K562 (cell line): ENCODE results near the gene ALDH1A2. TPM values are rescaled to one million over a fixed set of nuclear protein-coding genes. Genes with fewer than 3 reads are reported as not detected.

ENCODE experiments used
- CREB1 ChIP-seq, 2 experiments: sonication (generic) in 1 of 2; formaldehyde crosslinking in 1 of 2; IDR thresholded peaks; 2 replicates each; pipeline versions ENCODE4 v1.6.1 to v1.8.0; 2012 to 2022; ENCODE audit warnings: inconsistent platforms in 1 of 2, mild to moderate bottlenecking in 1 of 2, missing genetic modification reagents in 1 of 2, moderate library complexity in 1 of 2
- KAT7 ChIP-seq: sonication (generic); formaldehyde crosslinking; IDR thresholded peaks from 2 replicates; pipeline ENCODE4 v1.8.0; 2022; ENCODE audit warnings: missing genetic modification reagents, mild to moderate bottlenecking, borderline replicate concordance
- MEF2D ChIP-seq: conservative IDR thresholded peaks from 2 replicates; pipeline ENCODE4 v1.6.1; 2016; ENCODE audit warnings: low read depth, missing genetic modification characterization, missing compliant biosample characterization
- MEIS2 ChIP-seq: fragments of 450-650 bp; IDR thresholded peaks from 2 replicates; pipeline ENCODE4 v1.6.1; 2014; ENCODE audit warnings: mild to moderate bottlenecking; ENCODE audit not compliant: partially characterized antibody
- RBM22 ChIP-seq: fragments of 200-400 bp; formaldehyde crosslinking; IDR thresholded peaks from 2 replicates; pipeline ENCODE4 v1.6.1; 2018; ENCODE audit warnings: low read length, low read depth; ENCODE audit not compliant: poor library complexity, severe bottlenecking
- TAF9B ChIP-seq: fragments of 450-650 bp; IDR thresholded peaks from 2 replicates; pipeline ENCODE4 v1.6.1; 2018; ENCODE audit warnings: mild to moderate bottlenecking; ENCODE audit not compliant: partially characterized antibody
- TEAD4 ChIP-seq, 2 experiments: sonication (generic) in 1 of 2; formaldehyde crosslinking in 1 of 2; IDR thresholded peaks; 2 replicates each; pipeline versions ENCODE4 v1.6.1 to v1.8.0; 2012 to 2022; ENCODE audit warnings: borderline replicate concordance in 1 of 2, inconsistent platforms in 1 of 2, low read length in 1 of 2, mild to moderate bottlenecking in 1 of 2, missing genetic modification reagents in 1 of 2
- THRAP3 ChIP-seq: fragments of 450-650 bp; IDR thresholded peaks from 2 replicates; pipeline ENCODE4 v1.6.1; 2016; ENCODE audit warnings: mild to moderate bottlenecking, inconsistent platforms, borderline replicate concordance
- WHSC1 ChIP-seq: IDR thresholded peaks from one replicate; pipeline ENCODE4 v1.6.1; 2012; ENCODE audit warnings: low read length, control low read depth, inconsistent platforms
- ZBTB1 ChIP-seq: sonication (generic); formaldehyde crosslinking; IDR thresholded peaks from 2 replicates; pipeline ENCODE4 v1.8.1; 2023; ENCODE audit warnings: missing genetic modification reagents, low read depth, mild to moderate bottlenecking, borderline replicate concordance
- ZBTB12 ChIP-seq: fragments of 250-450 bp; sonication (Bioruptor Pico); IDR thresholded peaks from 2 replicates; pipeline ENCODE4 v1.4.0; 2020
- ZNF174 ChIP-seq: fragments of 250-450 bp; sonication (Bioruptor Pico); IDR thresholded peaks from 2 replicates; pipeline ENCODE4 v1.4.0; 2020; ENCODE audit warnings: mild to moderate bottlenecking
- ZNF41 ChIP-seq: fragments of 250-450 bp; sonication (Bioruptor Pico); conservative IDR thresholded peaks from 2 replicates; pipeline ENCODE4 v1.4.0; 2020; ENCODE audit warnings: mild to moderate bottlenecking
- ZNF583 ChIP-seq: fragments of 250-450 bp; sonication (Bioruptor Pico); IDR thresholded peaks from 2 replicates; pipeline ENCODE4 v1.4.0; 2020
- polyA plus RNA-seq, 8 experiments: library from polyadenylated mRNA; depleted of rRNA in 4 of 8; stranded (reverse) in 5 of 8; unstranded in 3 of 8; fragments of >200 nt; fragmentation: Nextera tagmentation in 2 of 8; fragmentation: Illumina TruSeq in 1 of 8; extraction: Ambion mirVana in 2 of 8; extraction: Trizol in 1 of 8; gene quantifications; 2 replicates each; pipeline versions ENCODE4 v1.2.1 to v1.2.3, GENCODE V29; 2011 to 2014; ENCODE audit warnings: inconsistent platforms in 1 of 8, missing spikeins in 1 of 8
- total RNA-seq, 7 experiments: library from RNA; depleted of rRNA in 6 of 7; stranded (reverse); fragments of >200 nt in 6 of 7; fragmentation: Illumina TruSeq in 2 of 7; extraction: Trizol in 2 of 7; gene quantifications; 2 replicates each; pipeline versions ENCODE4 v1.2.1 to v1.2.3, GENCODE V29; 2011 to 2021; ENCODE audit warnings: low replicate concordance in 1 of 7

Gene ALDH1A2
- total and polyA plus RNA-seq, 9 of the 15 experiments (the other 6 are each of a cell fraction or from before 2014, with no cell fraction given) = 115 to 393 (median 333) TPM

GRCh38 chr15:57973534-57973933 is 92.0 kb downstream of the ALDH1A2 start (continued):
- no peak for TF ChIP-seq CREB1 (IDR thresholded peaks at IDR 0.05)
- no peak for TF ChIP-seq CREB1 (CRISPR knock-in tag; IDR thresholded peaks at IDR 0.05)
- no peak for TF ChIP-seq WHSC1
- TF ChIP-seq ZBTB12 (CRISPR knock-in tag) = no peak
- TF ChIP-seq ZNF583 (CRISPR knock-in tag) = no peak
- no peak for TF ChIP-seq ZNF174 (CRISPR knock-in tag)
- no peak for TF ChIP-seq TAF9B
- no peak for TF ChIP-seq MEIS2
- TF ChIP-seq KAT7 (CRISPR knock-in tag) = no peak
- no peak for TF ChIP-seq THRAP3
- no peak for TF ChIP-seq ZBTB1
- no peak for TF ChIP-seq TEAD4 (IDR thresholded peaks at IDR 0.05; ENCODE audit: low read length)
- TF ChIP-seq TEAD4 (CRISPR knock-in tag; IDR thresholded peaks at IDR 0.05; ENCODE audit: borderline replicate concordance) = no peak
- TF ChIP-seq MEF2D (tag) = no peak
- no peak for TF ChIP-seq ZNF41 (CRISPR knock-in tag)
- TF ChIP-seq RBM22 = no peak
